NCI-H526 (cell line): ENCODE measurements around the gene PTPRN2.

Experiments
- DNase-seq, 2 experiments: peaks; one replicate each; lab custom pipeline; 2025; lab: John Stamatoyannopoulos, UW

The PTPRN2 gene

GRCh38 chr7:158014976-158015375 is 572.6 kb downstream of the PTPRN2 start:
- no peak for DNase-seq

- DNase-seq, result peak in 1 of 2 experiments; percentile 19
These were observed 574.4 kb downstream of the PTPRN2 start for GRCh38 chr7:158013085-158013668.

GRCh38 chr7:158011941-158012340 is 575.7 kb downstream of the PTPRN2 start:
- DNase-seq, result no peak

GRCh38 chr7:158010961-158011693 is 576.5 kb downstream of the PTPRN2 start:
- DNase-seq, result peak in 1 of 2 experiments; percentile 29

- DNase-seq, result no peak
These were observed 577.7 kb downstream of the PTPRN2 start for GRCh38 chr7:158009886-158010285.

- no peak for DNase-seq
These were observed 579.4 kb downstream of the PTPRN2 start for GRCh38 chr7:158008267-158008666.

GRCh38 chr7:158007697-158008257 is 579.8 kb downstream of the PTPRN2 start:
- DNase-seq, result no peak

- no peak for DNase-seq
These were observed 580.6 kb downstream of the PTPRN2 start for GRCh38 chr7:158006841-158007696.

GRCh38 chr7:158005531-158005930 is 582.1 kb downstream of the PTPRN2 start:
- DNase-seq, result no peak

GRCh38 chr7:158004123-158004490 is 583.5 kb downstream of the PTPRN2 start:
- DNase-seq, result no peak

GRCh38 chr7:158003441-158004122 is 584.0 kb downstream of the PTPRN2 start:
- DNase-seq, result no peak

- no peak for DNase-seq
These were observed 585.0 kb downstream of the PTPRN2 start for GRCh38 chr7:158002486-158003080.

GRCh38 chr7:158001621-158002320 is 585.9 kb downstream of the PTPRN2 start:
- DNase-seq, result peak; percentile 23 to 42

GRCh38 chr7:158001003-158001402 is 586.6 kb downstream of the PTPRN2 start:
- DNase-seq, result no peak

GRCh38 chr7:158000160-158000559 is 587.5 kb downstream of the PTPRN2 start:
- DNase-seq, result no peak

- DNase-seq, result no peak
These were observed 588.6 kb downstream of the PTPRN2 start for GRCh38 chr7:157998884-157999552.

- DNase-seq, result no peak
These were observed 590.2 kb downstream of the PTPRN2 start for GRCh38 chr7:157997471-157997870.

GRCh38 chr7:157997080-157997440 is 590.6 kb downstream of the PTPRN2 start:
- DNase-seq, result no peak

GRCh38 chr7:157996359-157997079 is 591.1 kb downstream of the PTPRN2 start:
- DNase-seq, result no peak

GRCh38 chr7:157995815-157996214 is 591.8 kb downstream of the PTPRN2 start:
- no peak for DNase-seq
